KOPT-K1 (cell line): Measurements from ENCODE around the gene SECISBP2.

Experiments
- H3K27ac ChIP-seq: fragments of 200-600 bp; sonication (generic); 2 replicates; pipeline ENCODE4 v1.5.1; 2016; ENCODE audit warnings: antibody characterized with exemption, mild to moderate bottlenecking, low read depth, low read length; ENCODE audit not compliant: poor library complexity, severe bottlenecking
- H3K36me3 ChIP-seq: fragments of 200-600 bp; sonication (generic); 2 replicates; pipeline ENCODE4 v1.5.1; 2017; ENCODE audit warnings: antibody characterized with exemption, mild to moderate bottlenecking, low read length, moderate library complexity; ENCODE audit not compliant: insufficient read depth
- H3K9me3 ChIP-seq: fragments of 200-600 bp; sonication (generic); 2 replicates; pipeline ENCODE4 v1.5.1; 2017; ENCODE audit warnings: antibody characterized with exemption, low read length, mild to moderate bottlenecking; ENCODE audit not compliant: insufficient read depth, poor library complexity, severe bottlenecking

Gene SECISBP2

GRCh38 chr9:89386206-89386605, 67.9 kb downstream of the SECISBP2 start:
- Histone ChIP-seq H3K36me3 (peaks cover 99% of the 10 kb centered on the region), H3K27ac (no peak overlapping the region), H3K9me3 (no peaks in the 10 kb centered on the region)

GRCh38 chr9:89386797-89387196, 68.5 kb downstream of the SECISBP2 start:
- H3K9me3 ChIP-seq = no peaks in the 10 kb centered on the region
- H3K27ac ChIP-seq = no peak overlapping the region
- peaks cover 99% of the 10 kb centered on the region for H3K36me3 ChIP-seq

- Histone ChIP-seq H3K27ac (no peak overlapping the region), H3K9me3 (no peaks in the 10 kb centered on the region), H3K36me3 (peaks cover 99% of the 10 kb centered on the region)
These were observed 69.0 kb downstream of the SECISBP2 start for GRCh38 chr9:89387197-89387849.

GRCh38 chr9:89388084-89388867, 70.0 kb downstream of the SECISBP2 start:
- H3K36me3 ChIP-seq = peaks cover 99% of the 10 kb centered on the region
- H3K27ac ChIP-seq = no peak overlapping the region
- H3K9me3 ChIP-seq = no peaks in the 10 kb centered on the region

GRCh38 chr9:89388868-89389177, 70.5 kb downstream of the SECISBP2 start:
- Histone ChIP-seq H3K9me3 (no peaks in the 10 kb centered on the region), H3K36me3 (peaks cover 99% of the 10 kb centered on the region), H3K27ac (no peak overlapping the region)

- H3K9me3 ChIP-seq = no peaks in the 10 kb centered on the region
- H3K27ac ChIP-seq = no peak overlapping the region
- H3K36me3 ChIP-seq = peaks cover 99% of the 10 kb centered on the region
These were observed 71.8 kb downstream of the SECISBP2 start for GRCh38 chr9:89390068-89390555.

- Histone ChIP-seq H3K36me3 (peaks cover 99% of the 10 kb centered on the region), H3K9me3 (no peaks in the 10 kb centered on the region), H3K27ac (no peak overlapping the region)
These were observed 72.3 kb downstream of the SECISBP2 start for GRCh38 chr9:89390578-89391116.

GRCh38 chr9:89391585-89391984, 73.3 kb downstream of the SECISBP2 start:
- Histone ChIP-seq H3K27ac (no peak overlapping the region), H3K36me3 (peaks cover 100% of the 10 kb centered on the region), H3K9me3 (no peaks in the 10 kb centered on the region)

- Histone ChIP-seq H3K36me3 (peaks cover 100% of the 10 kb centered on the region), H3K27ac (no peak overlapping the region), H3K9me3 (no peaks in the 10 kb centered on the region)
These were observed 76.1 kb downstream of the SECISBP2 start for GRCh38 chr9:89394412-89394811.

- Histone ChIP-seq H3K36me3 (peaks cover 100% of the 10 kb centered on the region), H3K9me3 (no peaks in the 10 kb centered on the region), H3K27ac (no peak overlapping the region)
These were observed 77.8 kb downstream of the SECISBP2 start for GRCh38 chr9:89395931-89396710.

- Histone ChIP-seq H3K9me3 (no peaks in the 10 kb centered on the region), H3K27ac (no peak overlapping the region), H3K36me3 (peaks cover 100% of the 10 kb centered on the region)
These were observed 79.2 kb downstream of the SECISBP2 start for GRCh38 chr9:89397471-89397870.

GRCh38 chr9:89398621-89399020, 80.3 kb downstream of the SECISBP2 start:
- Histone ChIP-seq H3K36me3 (peaks cover 100% of the 10 kb centered on the region), H3K27ac (no peak overlapping the region), H3K9me3 (no peaks in the 10 kb centered on the region)

- no peaks in the 10 kb centered on the region for H3K9me3 ChIP-seq
- peaks cover 100% of the 10 kb centered on the region for H3K36me3 ChIP-seq
- no peak overlapping the region for H3K27ac ChIP-seq
These were observed 82.3 kb downstream of the SECISBP2 start for GRCh38 chr9:89400403-89401116.

GRCh38 chr9:89402695-89403427, 84.6 kb downstream of the SECISBP2 start:
- no peaks in the 10 kb centered on the region for H3K9me3 ChIP-seq
- H3K27ac ChIP-seq = no peak overlapping the region
- peaks cover 100% of the 10 kb centered on the region for H3K36me3 ChIP-seq
